ENCODE data around the gene EML6.

DNA sequence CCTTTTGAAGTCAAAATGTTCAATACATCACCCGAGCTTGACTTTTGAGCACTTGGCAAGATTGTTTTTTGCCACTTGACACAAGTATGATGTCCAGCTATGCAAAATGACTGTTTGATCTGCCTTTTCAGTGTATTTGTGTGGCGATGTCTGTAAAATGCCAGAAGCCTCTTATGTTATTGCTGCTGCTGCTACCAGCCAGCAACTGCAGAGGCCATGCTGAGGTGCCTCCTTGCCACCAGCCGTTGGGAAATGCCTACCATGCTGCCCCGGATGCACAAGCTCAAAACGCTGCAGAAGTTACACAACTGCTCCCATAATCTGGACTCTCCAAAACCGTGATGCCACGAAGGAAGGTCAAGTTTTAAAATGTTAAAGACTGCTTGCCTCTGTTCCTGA is 246.5 kb downstream of the EML6 start:
- TF ChIP-seq, protein P1, sequence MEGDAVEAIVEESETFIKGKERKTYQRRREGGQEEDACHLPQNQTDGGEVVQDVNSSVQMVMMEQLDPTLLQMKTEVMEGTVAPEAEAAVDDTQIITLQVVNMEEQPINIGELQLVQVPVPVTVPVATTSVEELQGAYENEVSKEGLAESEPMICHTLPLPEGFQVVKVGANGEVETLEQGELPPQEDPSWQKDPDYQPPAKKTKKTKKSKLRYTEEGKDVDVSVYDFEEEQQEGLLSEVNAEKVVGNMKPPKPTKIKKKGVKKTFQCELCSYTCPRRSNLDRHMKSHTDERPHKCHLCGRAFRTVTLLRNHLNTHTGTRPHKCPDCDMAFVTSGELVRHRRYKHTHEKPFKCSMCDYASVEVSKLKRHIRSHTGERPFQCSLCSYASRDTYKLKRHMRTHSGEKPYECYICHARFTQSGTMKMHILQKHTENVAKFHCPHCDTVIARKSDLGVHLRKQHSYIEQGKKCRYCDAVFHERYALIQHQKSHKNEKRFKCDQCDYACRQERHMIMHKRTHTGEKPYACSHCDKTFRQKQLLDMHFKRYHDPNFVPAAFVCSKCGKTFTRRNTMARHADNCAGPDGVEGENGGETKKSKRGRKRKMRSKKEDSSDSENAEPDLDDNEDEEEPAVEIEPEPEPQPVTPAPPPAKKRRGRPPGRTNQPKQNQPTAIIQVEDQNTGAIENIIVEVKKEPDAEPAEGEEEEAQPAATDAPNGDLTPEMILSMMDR (conservative IDR thresholded peaks at IDR 0.05; ENCODE audit: low read length): no peak
- no peak for TF ChIP-seq EZH2phosphoT487 (IDR thresholded peaks at IDR 0.05; ENCODE audit: borderline replicate concordance)
